Prostate gland (tissue), 2 donors: Measurements from ENCODE around the gene LANCL2. TPM values are rescaled to one million over a fixed set of nuclear protein-coding genes. Genes with fewer than 3 reads are reported as not detected.
A peak's percentile ranks its signal among the peaks of the same experiment; 100 is the strongest.

Experiments
- DNase-seq: peaks from one replicate; pipeline ENCODE4 v3.0.0-alpha.2; 2019; ENCODE audit warnings: low spot score
- H3K27ac ChIP-seq, 2 donors: fragments of 200-600 bp; sonication (generic); 2 replicates each; pipeline ENCODE4 v1.5.1; 2017 to 2019
- H3K27me3 ChIP-seq: fragments of 200-600 bp; sonication (generic); replicated peaks from 2 replicates; pipeline ENCODE4 v1.5.1; 2019; ENCODE audit not compliant: insufficient read depth
- H3K36me3 ChIP-seq, 2 donors: fragments of 200-600 bp; sonication (generic); 1 replicate in 1 of 2; 2 replicates in 1 of 2; pipeline versions ENCODE4 v1.5.1 to v1.8.1; 2017 to 2019
- H3K4me1 ChIP-seq: fragments of 200-600 bp; sonication (generic); replicated peaks from 2 replicates; pipeline ENCODE4 v1.5.1; 2019
- H3K4me3 ChIP-seq, 2 donors: fragments of 200-600 bp; sonication (generic); 2 replicates each; pipeline ENCODE4 v1.5.1; 2017 to 2019
- H3K9me3 ChIP-seq: fragments of 200-600 bp; sonication (generic); 2 replicates; pipeline ENCODE4 v1.5.1; 2017
- CTCF ChIP-seq, 4 experiments: fragments of 200-600 bp in 2 of 4; fragments of 450-650 bp in 2 of 4; sonication (generic) in 2 of 4; IDR thresholded peaks; 1 replicate in 3 of 4; 2 replicates in 1 of 4; pipeline ENCODE4 v1.5.1; 2016 to 2019; ENCODE audit warnings: antibody characterized with exemption in 4 of 4, mild to moderate bottlenecking in 2 of 4, moderate library complexity in 2 of 4
- POLR2A ChIP-seq: fragments of 450-650 bp; IDR thresholded peaks from one replicate; pipeline ENCODE4 v1.6.1; 2016; ENCODE audit warnings: antibody characterized with exemption, mild to moderate bottlenecking
- POLR2AphosphoS5 ChIP-seq: sonication (generic); formaldehyde crosslinking; IDR thresholded peaks from one replicate; pipeline ENCODE4 v1.6.1; 2017; ENCODE audit warnings: antibody characterized with exemption
- WGBS: methylation state at CpG from one replicate; pipeline ENCODE4 v1.1.5; 2018; 5-methylcytosine and 5-hydroxymethylcytosine counted together
- intact Hi-C: fragments of 100-400 bp; cut with DNase I; formaldehyde crosslinking; loops from one replicate; pipeline ENCODE4 v1.14.2; 2022
- total RNA-seq, 2 donors: library from RNA; depleted of rRNA; stranded (reverse); fragments of >200 nt; gene quantifications; one replicate each; pipeline ENCODE4 v1.1.0, GENCODE V29; 2016

The LANCL2 gene
- total RNA-seq, 2 donors from 2014 or later = 17.7 to 26.9 TPM

DNA sequence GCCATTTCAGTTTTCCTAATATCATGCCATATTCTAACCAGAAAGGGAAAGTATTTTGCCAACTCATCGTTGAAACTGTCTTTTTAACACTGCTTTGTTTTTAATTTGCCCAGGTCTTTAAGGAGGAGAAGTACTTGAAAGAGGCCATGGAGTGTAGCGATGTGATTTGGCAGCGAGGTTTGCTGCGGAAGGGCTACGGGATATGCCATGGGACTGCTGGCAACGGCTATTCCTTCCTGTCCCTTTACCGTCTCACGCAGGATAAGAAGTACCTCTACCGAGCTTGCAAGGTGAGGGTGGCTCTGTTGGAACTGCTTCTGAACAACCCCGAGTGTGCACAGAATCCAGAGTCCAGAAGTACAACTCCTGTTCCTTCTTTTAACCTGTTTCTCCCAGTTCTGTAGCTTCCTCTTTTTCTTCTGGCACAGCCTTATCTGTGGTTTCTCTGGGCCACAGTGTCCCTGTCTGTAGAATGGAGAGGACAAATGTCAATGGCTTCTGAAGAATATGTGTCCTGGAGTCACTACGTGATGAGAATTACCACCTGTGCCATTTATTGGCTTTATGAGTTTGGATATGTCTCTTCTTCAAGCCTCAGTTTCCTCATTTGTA, 60.1 kb downstream of the LANCL2 start:
- Histone ChIP-seq H3K27me3 (no peaks in the 10 kb centered on the region), H3K36me3 (no peaks in the 10 kb centered on the region), H3K4me3 (no peak overlapping the region), H3K4me1 (peaks cover 4% of the 10 kb centered on the region), H3K9me3 (no peaks in the 10 kb centered on the region), H3K27ac (peak overlapping the region in 1 of 2 donors; percentile 57)
- TF ChIP-seq CTCF (IDR thresholded peaks at IDR 0.05) = no peak
- TF ChIP-seq POLR2AphosphoS5 = no peak
- no peak for TF ChIP-seq POLR2A
- no peak for DNase-seq
- WGBS = 90% methylated on average over 11 of the region's 11 CpGs
- intact Hi-C loops = no loop called here

GRCh38 chr7:55426676-55427075, 61.5 kb downstream of the LANCL2 start:
- WGBS = 78% methylated on average over 12 of the region's 12 CpGs
- Histone ChIP-seq H3K36me3 (no peaks in the 10 kb centered on the region), H3K27me3 (no peaks in the 10 kb centered on the region), H3K4me3 (no peak overlapping the region), H3K4me1 (peaks cover 8% of the 10 kb centered on the region), H3K27ac (peak overlapping the region in 1 of 2 donors; percentile 57), H3K9me3 (no peaks in the 10 kb centered on the region)
- intact Hi-C loops = no loop called here
- TF ChIP-seq POLR2AphosphoS5 = no peak
- TF ChIP-seq CTCF (IDR thresholded peaks at IDR 0.05) = no peak
- TF ChIP-seq POLR2A = no peak
- DNase-seq = no peak

DNA sequence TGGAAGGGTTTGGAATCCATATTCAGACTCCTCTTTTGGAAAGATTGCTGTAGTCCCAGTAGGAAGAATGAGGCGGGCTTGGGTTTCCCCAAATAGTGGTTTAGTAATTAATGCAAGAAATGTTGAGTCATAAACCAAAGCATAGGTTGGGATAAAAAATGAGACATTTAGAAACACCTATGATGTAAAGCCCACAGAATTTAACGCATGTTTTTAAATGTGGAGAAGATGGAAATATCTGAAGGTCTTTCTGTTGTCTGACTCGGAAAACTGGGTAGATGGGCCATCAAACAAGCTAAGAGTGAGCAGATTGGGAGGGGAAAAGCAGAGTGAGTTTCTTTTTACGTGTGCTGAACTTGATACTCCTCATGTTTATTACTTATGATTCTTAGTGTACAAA, 62.2 kb downstream of the LANCL2 start:
- WGBS = 66% methylated on average over 4 of the region's 4 CpGs
- H3K27me3 ChIP-seq = no peaks in the 10 kb centered on the region
- peaks cover 11% of the 10 kb centered on the region for H3K4me1 ChIP-seq
- no peak for DNase-seq
- intact Hi-C loops = no loop called here
- no peaks in the 10 kb centered on the region for H3K36me3 ChIP-seq
- no peaks in the 10 kb centered on the region for H3K9me3 ChIP-seq
- TF ChIP-seq POLR2AphosphoS5 (no peak), POLR2A (no peak), CTCF (IDR thresholded peaks at IDR 0.05) (no peak)
- no peak overlapping the region for H3K4me3 ChIP-seq
- H3K27ac ChIP-seq = peak overlapping the region in 1 of 2 donors; percentile 57

GRCh38 chr7:55427800-55428199, 62.7 kb downstream of the LANCL2 start:
- intact Hi-C loops = no loop called here
- Histone ChIP-seq H3K9me3 (no peaks in the 10 kb centered on the region), H3K27me3 (no peaks in the 10 kb centered on the region), H3K4me3 (no peak overlapping the region), H3K4me1 (peaks cover 15% of the 10 kb centered on the region), H3K36me3 (no peaks in the 10 kb centered on the region), H3K27ac (peak overlapping the region in 1 of 2 donors; percentile 57)
- WGBS = 77% methylated on average over 11 of the region's 11 CpGs
- no peak for DNase-seq
- TF ChIP-seq CTCF (IDR thresholded peaks at IDR 0.05) (no peak), POLR2AphosphoS5 (no peak), POLR2A (no peak)

GRCh38 chr7:55429835-55430499, 64.8 kb downstream of the LANCL2 start:
- no peaks in the 10 kb centered on the region for H3K9me3 ChIP-seq
- 69% methylated on average over 11 of the region's 11 CpGs for WGBS
- H3K4me3 ChIP-seq = no peak overlapping the region
- no peak for DNase-seq
- no peaks in the 10 kb centered on the region for H3K27me3 ChIP-seq
- intact Hi-C loops = loop anchor here (5.0 kb wide), 1 partner anchor 167 kb away; no protein-coding TSS in a partner anchor
- TF ChIP-seq CTCF (IDR thresholded peaks at IDR 0.05) (no peak), POLR2AphosphoS5 (peak; percentile 5), POLR2A (no peak)
- H3K36me3 ChIP-seq = no peaks in the 10 kb centered on the region
- H3K27ac ChIP-seq = peak overlapping the region in 1 of 2 donors; percentile 68
- H3K4me1 ChIP-seq = peaks cover 19% of the 10 kb centered on the region
